Measurements from ENCODE around the gene PRDX6.
A peak's percentile ranks its signal among the peaks of the same experiment; 100 is the strongest.

PRDX6 gene

DNA sequence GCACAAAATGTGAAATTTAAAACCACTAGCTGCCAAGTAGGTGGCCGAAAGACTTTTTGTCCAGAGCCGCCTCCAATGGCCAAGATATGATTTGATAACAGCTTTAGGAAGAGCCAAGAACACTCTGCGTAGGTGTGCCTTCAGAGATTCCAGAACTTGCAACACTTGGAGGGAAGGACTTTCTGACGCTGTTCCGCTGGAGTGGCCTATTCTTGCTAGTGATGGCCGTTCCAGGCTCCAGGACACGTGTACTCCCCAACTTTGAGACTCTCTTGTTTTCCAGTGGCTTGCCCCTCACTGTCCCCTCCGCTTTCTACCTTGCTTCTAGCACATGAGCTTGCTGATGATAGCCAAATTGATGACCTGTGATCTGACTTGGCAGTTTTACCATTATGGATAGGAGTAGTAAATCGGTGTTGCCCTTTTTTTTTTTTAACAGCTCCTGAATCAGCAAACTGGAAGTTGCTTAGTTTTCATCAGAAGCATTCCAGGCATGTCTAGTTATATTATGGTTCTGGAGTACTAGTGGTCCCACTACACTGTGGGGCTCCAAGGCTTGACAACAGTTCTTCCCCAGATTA lies 1.0 kb downstream of the PRDX6 start:
- TF ChIP-seq, protein P1, sequence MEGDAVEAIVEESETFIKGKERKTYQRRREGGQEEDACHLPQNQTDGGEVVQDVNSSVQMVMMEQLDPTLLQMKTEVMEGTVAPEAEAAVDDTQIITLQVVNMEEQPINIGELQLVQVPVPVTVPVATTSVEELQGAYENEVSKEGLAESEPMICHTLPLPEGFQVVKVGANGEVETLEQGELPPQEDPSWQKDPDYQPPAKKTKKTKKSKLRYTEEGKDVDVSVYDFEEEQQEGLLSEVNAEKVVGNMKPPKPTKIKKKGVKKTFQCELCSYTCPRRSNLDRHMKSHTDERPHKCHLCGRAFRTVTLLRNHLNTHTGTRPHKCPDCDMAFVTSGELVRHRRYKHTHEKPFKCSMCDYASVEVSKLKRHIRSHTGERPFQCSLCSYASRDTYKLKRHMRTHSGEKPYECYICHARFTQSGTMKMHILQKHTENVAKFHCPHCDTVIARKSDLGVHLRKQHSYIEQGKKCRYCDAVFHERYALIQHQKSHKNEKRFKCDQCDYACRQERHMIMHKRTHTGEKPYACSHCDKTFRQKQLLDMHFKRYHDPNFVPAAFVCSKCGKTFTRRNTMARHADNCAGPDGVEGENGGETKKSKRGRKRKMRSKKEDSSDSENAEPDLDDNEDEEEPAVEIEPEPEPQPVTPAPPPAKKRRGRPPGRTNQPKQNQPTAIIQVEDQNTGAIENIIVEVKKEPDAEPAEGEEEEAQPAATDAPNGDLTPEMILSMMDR (conservative IDR thresholded peaks at IDR 0.05), result no peak
- H3K27ac ChIP-seq, result peak overlapping the region; percentile 93

DNA sequence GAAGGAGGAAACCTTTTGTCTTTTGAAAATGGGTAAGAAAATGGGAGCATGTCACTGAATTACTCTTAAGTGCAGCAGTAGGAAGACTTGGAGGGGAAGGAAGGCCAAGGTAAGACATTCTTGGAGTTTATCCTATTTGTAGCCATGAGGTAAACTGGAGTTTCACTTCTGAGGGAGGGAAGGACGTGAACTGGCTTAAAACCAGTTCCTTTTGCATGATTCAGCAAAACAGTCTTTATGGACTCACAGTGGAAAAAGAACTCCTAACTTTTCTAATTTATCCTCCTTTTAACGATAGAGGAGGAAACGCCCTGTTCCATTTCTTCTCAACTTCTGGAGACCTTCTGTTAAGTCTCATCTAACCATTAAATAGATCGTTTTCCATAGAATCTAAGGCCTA lies 2.5 kb downstream of the PRDX6 start:
- peak overlapping the region; percentile 93; the same call in 1 of the 2 replicates for H3K27ac ChIP-seq
- TF ChIP-seq, protein P1 (conservative IDR thresholded peaks at IDR 0.05), result no peak

DNA sequence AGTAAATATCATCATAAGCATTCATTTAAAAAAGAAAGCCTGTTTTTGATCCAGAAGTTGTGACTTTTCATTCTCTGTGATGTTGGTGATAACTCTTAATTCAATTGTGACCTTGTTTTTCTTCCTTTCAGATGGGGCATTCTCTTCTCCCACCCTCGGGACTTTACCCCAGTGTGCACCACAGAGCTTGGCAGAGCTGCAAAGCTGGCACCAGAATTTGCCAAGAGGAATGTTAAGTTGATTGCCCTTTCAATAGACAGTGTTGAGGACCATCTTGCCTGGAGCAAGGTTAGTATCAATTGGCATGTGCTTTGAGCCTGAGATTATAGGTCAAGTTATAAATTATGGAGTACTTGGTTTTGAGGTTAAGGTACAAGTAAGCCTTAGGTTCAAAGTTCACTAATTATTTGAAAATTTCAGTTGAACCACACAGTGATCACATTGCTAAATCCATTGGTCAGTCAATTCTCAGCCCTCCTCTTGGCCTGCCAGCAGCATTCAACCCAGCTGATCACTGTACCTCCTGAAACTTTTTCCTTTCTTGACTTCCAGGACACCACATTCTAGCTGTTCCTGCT lies 4.1 kb downstream of the PRDX6 start:
- TF ChIP-seq, protein P1 (conservative IDR thresholded peaks at IDR 0.05), result no peak
- no peak overlapping the region for H3K27ac ChIP-seq

DNA sequence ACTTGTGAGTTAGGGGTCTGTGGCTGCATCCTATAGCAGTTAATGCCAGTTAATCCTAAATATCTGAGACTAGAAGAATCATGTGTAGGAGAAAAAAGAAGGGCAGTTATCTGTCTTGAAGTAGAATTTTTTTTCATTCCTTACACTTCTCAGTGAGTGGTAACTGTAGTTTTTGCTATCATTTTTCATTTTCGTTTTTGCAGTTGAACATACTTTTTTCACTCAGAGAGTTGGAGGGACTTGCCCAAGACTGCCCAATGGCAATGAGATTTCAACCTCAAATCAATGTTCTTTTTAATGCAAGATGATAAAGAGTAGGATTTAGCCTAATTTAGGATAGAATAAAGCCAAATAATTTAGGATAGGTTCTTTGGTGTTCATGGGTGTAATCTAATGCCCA lies 5.5 kb downstream of the PRDX6 start:
- no peak overlapping the region for H3K27ac ChIP-seq
- TF ChIP-seq, protein P1 (conservative IDR thresholded peaks at IDR 0.05), result no peak

DNA sequence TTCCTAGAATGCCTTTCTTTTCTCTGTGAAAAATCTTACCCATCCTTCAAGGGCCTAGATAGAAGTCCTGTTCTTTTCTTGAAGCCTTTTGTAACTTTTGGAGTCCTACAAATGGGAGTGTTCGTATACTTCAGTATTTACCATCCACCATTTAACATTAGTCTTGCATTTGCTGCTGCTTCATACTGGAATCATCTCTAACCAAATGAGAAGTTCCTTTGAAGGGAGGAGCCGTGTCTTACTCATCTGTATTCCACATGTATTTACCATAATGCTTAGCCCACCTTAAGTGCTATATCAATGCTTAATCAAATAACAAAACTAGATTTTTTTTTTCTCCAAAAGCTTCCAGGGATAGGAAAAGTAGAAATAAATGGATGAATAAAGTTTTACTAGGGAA lies 7.1 kb downstream of the PRDX6 start:
- TF ChIP-seq, protein P1 (conservative IDR thresholded peaks at IDR 0.05), result no peak
- no peak overlapping the region for H3K27ac ChIP-seq

DNA sequence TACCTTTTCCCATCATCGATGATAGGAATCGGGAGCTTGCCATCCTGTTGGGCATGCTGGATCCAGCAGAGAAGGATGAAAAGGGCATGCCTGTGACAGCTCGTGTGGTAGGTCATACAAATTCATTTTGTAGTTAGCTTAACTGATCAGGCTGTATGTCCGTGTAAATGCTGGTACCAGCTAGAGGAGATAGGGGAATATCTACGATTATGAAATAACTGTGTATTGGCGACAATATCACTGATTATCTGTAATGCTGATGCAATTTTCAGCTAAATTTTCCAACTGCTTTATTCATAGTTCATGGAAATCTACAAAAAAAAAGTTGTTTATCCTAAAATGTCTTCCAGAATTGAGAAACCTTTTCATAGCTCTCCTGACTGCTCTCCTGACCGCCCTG lies 8.3 kb downstream of the PRDX6 start:
- H3K27ac ChIP-seq, result no peak overlapping the region
- TF ChIP-seq, protein P1 (conservative IDR thresholded peaks at IDR 0.05), result no peak

DNA sequence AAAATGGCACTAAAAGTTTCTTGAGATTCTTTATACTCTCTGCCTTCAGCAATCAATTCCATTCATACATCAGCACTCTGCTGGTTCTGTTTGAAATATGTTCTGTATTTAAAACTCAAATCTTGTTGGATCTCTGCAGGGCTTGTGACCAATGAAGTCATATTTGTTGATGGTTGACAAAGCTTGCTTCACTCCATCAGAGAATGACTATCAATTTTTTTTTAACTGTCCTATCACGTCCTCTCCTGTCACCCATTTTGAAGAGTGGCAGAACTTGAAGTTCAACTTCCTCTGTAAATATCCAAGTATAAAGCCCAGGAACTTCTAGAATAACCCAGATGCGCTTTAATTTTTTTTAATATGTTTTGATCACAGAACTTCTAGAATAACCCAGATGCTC lies 10.9 kb downstream of the PRDX6 start:
- TF ChIP-seq, protein P1 (conservative IDR thresholded peaks at IDR 0.05), result no peak
- H3K27ac ChIP-seq, result no peak overlapping the region
